NCI-H128 (cell line): Measurements from ENCODE around the gene TUBA3E.
"Not testable (repeated sequence)": the region's sequence is repeated elsewhere in the genome, so short reads cannot be mapped to it uniquely, and the experiment has no call there.

Experiments
- DNase-seq: peaks from one replicate; lab custom pipeline; 2025; ENCODE audit not compliant: unreplicated experiment; lab: John Stamatoyannopoulos, UW

TUBA3E gene

DNA sequence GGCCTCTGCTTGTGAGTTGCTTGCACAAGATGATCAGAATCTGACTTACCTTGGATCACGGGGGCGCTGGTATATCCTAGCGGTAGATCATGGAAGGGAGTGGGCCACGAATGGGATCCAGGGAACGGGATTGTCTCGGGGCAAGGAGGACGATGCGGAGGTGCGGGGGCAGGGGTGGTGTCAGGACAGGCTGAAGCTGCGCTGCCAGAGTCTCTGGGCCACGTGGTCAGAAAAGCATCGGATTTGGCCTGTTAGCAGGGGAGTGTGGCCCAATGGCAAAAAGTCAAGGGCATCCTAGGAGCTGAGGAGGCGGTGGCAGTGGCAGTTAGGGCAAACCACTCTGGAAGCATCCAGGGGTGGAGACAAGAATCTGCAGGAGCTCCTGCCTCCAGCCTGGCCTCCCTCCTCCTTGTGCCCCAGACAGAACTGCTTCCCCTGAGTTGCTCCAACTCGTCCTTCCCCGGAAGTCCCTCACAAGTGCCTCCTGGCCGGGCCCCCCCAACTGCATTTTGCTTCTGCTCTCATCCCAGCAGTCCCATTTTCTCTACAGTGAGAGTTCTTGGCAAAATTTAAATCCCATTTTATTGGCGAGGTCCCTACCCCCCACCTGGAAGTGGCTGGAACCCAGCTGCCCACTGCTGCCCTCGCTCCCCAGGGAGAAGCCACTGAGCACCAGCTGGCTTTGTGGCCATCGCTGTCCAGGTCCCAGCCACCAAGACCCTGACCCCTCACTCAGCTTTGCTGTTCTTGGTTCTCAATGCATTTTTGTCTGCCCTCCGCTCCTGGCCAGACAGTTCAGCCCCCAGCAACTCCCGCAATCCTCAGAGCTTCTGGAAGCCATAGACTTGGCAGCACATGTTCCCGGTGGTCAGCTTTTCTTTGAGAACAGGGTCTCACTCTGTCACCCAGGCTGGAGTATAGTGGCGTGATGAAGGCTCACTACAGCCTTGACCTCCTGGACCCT, 47.8 kb downstream of the TUBA3E start:
- DNase-seq, result no peak

DNA sequence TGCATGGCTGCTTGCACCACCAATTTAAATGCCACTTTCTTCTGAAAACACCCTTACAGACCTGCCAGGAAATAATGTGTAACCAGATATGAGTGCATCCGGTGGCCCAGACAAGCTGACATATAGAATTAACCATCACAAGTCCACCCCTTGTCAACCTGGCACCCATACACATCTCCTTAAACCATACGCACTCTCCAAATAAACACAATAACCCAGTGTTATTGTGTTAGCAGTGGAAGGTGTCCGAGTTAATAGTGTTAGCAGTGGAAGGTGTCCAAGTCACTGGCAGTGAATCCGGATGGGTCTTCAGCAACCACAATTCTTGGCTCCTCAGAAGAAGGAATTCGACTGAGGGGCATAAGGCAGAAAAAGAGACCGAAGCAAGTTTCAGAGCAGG, 49.7 kb downstream of the TUBA3E start:
- not testable (repeated sequence) for DNase-seq

DNA sequence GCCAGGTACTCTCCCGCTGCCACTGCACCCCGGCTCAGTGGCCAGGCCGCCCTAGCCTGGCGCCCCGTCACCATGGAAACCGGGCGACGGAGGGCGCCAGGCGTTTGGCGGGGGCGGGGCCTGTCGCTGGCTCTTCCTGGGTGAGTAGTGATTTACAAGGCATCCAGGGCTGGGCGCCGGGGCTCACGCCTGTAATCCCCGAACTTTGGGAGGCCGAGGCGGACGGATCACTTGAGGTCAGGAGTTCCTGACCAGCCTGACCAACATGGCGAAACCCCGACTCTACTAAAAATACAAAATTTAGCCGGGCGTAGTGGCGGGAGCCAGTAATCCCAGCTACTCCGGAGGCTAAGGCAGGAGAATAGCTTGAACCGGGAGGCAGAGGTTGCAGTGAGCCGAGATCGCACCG, 53.2 kb downstream of the TUBA3E start, which contains the start of gene CCDC74B:
CCDC74B (minus strand) TSS at position 107 of the 409 bp plus-strand sequence. CDS start 116 bp downstream, outside the sequence.
- DNase-seq, result not testable (repeated sequence)

DNA sequence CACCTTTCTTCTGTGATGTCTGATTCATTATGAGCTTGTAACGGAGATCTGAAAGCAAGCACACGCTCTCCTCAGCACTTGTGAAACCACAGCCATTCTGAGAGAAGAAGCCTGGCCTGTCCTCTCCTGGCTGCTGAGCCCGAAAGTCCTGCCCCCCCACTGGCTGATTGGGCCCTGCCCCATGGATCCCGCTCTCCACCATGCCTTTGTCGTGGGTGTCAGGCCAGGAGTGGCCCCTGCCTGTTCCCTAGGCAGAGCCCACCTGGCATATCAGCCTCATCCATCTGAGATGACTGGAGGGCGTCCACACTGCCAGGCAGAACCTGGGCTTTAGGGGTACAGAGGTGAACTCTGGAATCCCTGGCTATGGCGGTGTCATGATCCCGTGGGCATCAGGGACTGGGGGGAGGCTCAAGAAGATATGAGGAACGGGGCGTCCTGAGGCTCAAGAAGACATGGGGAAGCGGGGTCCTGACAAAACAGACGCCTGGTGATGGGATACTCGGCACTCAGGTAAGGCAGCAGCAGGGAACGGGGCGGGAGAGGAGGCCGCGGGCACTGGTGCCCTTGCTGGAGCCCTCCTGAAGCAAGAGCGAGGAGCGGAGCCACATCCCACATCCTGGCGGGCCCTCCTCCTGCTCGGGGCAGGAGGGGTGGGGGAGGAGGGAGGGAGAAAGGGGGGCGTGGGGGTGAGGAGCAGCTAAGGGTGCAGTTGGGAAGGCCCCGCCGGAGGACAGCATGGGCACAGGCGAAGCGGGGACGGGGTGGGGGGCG, 54.8 kb downstream of the TUBA3E start:
- not testable (repeated sequence) for DNase-seq

DNA sequence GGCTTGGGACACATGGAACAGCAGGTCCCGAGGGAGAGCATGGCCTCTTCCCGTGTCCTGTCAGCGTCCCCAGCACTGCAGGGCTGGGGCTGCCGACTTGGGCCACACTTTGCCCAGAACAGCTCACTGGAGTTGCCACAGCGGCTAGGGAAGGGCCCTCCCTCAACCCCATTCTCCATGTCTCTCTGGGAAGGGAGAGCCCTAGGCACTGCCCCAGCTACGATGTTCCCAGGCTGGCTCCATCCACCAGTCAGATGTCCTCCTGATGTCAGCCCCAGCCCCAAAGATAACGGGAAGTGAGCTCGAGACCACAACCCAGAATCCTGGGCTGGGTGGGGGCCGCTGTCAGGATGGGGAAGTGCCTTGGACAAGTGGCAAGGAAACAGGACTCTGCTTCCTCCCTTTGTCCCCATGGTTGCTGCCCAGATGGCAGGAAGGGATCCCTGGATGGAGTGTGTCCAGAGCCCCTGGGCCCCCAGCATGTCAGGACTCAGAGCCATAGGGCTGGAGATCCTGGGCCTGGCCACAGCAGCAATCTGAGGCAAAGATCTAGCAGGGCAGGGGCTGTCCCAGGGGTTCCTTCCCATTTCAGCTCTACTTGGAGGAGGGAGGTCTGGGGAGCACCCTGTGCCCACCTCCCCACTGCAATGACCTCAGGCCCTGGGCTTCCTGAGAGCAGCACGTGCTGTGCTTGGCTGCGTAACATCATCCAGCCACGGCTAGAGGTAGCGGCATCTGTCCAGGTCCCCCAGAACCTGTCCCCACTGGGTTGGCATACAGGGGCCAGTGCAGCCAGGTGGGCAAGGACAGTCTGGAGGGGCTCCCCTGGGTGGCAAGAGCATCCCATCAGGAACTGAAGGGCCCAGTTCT, 55.6 kb downstream of the TUBA3E start:
- not testable (repeated sequence) for DNase-seq
